A673 (cell line): ENCODE data around the gene LCN1. TPM values are rescaled to one million over a fixed set of nuclear protein-coding genes. Genes with fewer than 3 reads are reported as not detected.

Source experiments
- BruUV-seq: library from RNA; stranded (reverse); fragments of 400-500 nt; replicated peaks from 2 replicates; lab custom pipeline; 2021; lab: Mats Ljungman, UMichigan
- CTCF ChIA-PET: fragments of 300-600 bp; sonication (Branson Sonifier 250); formaldehyde crosslinking; loops from one replicate; lab custom pipeline; 2022; ENCODE audit warnings: antibody characterized with exemption; lab: Charles Lee
- POLR2A ChIA-PET: fragments of 300-600 bp; sonication (Branson Sonifier 250); formaldehyde crosslinking; loops from one replicate; lab custom pipeline; 2022; ENCODE audit warnings: antibody characterized with exemption; ENCODE audit not compliant: low non-redundant PET; lab: Charles Lee
- DNase-seq: peaks from one replicate; pipeline ENCODE4 v3.0.0-alpha.2; 2015; ENCODE audit warnings: low spot score
- H3K27ac ChIP-seq: fragments of 200-600 bp; sonication (generic); 2 replicates; pipeline ENCODE4 v1.5.1; 2016; ENCODE audit warnings: mixed run types, low read depth, mild to moderate bottlenecking, mixed read lengths, antibody characterized with exemption, low read length; ENCODE audit not compliant: poor library complexity, severe bottlenecking
- H3K27me3 ChIP-seq: fragments of 200-600 bp; sonication (generic); replicated peaks from 2 replicates; pipeline ENCODE4 v1.6.1; 2017; ENCODE audit warnings: mixed run types, low read depth, mild to moderate bottlenecking, mixed read lengths, antibody characterized with exemption, low read length; ENCODE audit not compliant: insufficient read depth, poor library complexity
- H3K36me3 ChIP-seq: fragments of 200-600 bp; sonication (generic); 2 replicates; pipeline ENCODE4 v1.6.1; 2016; ENCODE audit warnings: mixed run types, mild to moderate bottlenecking, mixed read lengths, antibody characterized with exemption, low read length; ENCODE audit not compliant: insufficient read depth, poor library complexity, severe bottlenecking
- H3K4me1 ChIP-seq: fragments of 200-600 bp; sonication (generic); 2 replicates; pipeline ENCODE4 v1.6.1; 2017; ENCODE audit warnings: mixed run types, mild to moderate bottlenecking, mixed read lengths, antibody characterized with exemption, low read length; ENCODE audit not compliant: insufficient read depth, poor library complexity, severe bottlenecking
- H3K4me3 ChIP-seq: fragments of 200-600 bp; sonication (generic); 2 replicates; pipeline ENCODE4 v1.5.1; 2016; ENCODE audit warnings: low read depth, mixed run types, mild to moderate bottlenecking, mixed read lengths, low read length; ENCODE audit not compliant: poor library complexity, severe bottlenecking
- H3K9me3 ChIP-seq: fragments of 200-600 bp; sonication (generic); 2 replicates; pipeline ENCODE4 v1.6.1; 2016; ENCODE audit warnings: mixed run types, low read depth, mild to moderate bottlenecking, mixed read lengths, antibody characterized with exemption, low read length; ENCODE audit not compliant: poor library complexity, severe bottlenecking
- EZH2 ChIP-seq: fragments of 200-600 bp; sonication (generic); IDR thresholded peaks from 2 replicates; pipeline ENCODE4 v1.6.1; 2017; ENCODE audit warnings: borderline replicate concordance, low read depth, mild to moderate bottlenecking, mixed read lengths, antibody characterized with exemption, low read length; ENCODE audit not compliant: poor library complexity, severe bottlenecking
- intact Hi-C: fragments of 100-400 bp; cut with micrococcal nuclease; formaldehyde crosslinking; loops from one replicate; pipeline ENCODE4 v1.10.0; 2022; ENCODE audit not compliant: unreplicated experiment
- total RNA-seq: library from RNA; stranded (reverse); gene quantifications from 2 replicates; pipeline ENCODE4 v1.2.3, GENCODE V29; 2021
- TF ChIP-seq, protein P1 (sequence below): fragments of 300-800, 200-600 bp; sonication (generic); conservative IDR thresholded peaks from 2 replicates; pipeline ENCODE4 v1.5.1; 2017; ENCODE audit warnings: low read depth, mild to moderate bottlenecking, antibody characterized with exemption, low read length, moderate library complexity, mixed read lengths

The LCN1 gene
- total RNA-seq, 1 experiment from 2014 or later: not detected

DNA sequence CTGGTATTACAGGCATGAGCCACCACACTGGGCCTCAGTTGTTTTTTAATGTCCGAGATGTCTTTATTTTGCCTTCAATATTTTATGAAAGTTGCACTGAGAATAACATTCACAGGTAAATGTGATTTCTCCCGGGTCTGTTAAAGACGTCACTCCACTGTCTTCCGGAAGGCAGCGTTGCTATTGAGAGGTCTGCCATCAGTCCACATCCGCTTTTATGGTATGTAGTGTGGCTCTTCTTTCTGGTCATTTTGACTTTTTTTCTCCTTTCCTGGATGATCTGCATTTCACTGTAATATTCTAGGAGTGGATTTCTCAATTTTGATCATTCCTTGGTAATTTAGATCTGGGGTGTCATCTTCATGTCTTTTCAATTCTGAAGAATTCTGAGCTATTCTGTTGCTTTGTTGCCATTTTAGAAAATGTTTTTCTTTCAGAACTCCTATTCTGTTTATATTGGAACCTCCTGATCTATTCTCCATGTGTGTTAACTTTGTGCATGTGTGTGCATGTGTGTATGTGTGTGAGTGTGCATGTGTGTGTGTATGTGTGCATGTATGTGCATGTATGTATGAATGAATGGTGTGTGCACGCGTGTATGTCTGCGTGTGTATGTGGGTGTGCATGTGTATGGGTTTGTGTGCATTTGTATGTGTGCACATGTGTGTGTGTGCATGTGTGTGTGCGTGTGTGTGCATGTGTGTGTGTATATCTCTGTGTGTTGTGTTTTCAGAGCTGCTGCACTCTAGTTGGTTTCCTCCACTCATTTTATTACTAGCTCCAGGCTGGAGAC, 1.9 kb upstream of the LCN1 start:
- Histone ChIP-seq H3K36me3 (no peaks in the 10 kb centered on the region), H3K9me3 (no peaks in the 10 kb centered on the region), H3K27me3 (no peaks in the 10 kb centered on the region), H3K4me1 (no peaks in the 10 kb centered on the region), H3K27ac (no peak overlapping the region), H3K4me3 (no peak overlapping the region)
- ChIA-PET POLR2A (no interaction called here), CTCF (no interaction called here)
- TF ChIP-seq, protein P1, sequence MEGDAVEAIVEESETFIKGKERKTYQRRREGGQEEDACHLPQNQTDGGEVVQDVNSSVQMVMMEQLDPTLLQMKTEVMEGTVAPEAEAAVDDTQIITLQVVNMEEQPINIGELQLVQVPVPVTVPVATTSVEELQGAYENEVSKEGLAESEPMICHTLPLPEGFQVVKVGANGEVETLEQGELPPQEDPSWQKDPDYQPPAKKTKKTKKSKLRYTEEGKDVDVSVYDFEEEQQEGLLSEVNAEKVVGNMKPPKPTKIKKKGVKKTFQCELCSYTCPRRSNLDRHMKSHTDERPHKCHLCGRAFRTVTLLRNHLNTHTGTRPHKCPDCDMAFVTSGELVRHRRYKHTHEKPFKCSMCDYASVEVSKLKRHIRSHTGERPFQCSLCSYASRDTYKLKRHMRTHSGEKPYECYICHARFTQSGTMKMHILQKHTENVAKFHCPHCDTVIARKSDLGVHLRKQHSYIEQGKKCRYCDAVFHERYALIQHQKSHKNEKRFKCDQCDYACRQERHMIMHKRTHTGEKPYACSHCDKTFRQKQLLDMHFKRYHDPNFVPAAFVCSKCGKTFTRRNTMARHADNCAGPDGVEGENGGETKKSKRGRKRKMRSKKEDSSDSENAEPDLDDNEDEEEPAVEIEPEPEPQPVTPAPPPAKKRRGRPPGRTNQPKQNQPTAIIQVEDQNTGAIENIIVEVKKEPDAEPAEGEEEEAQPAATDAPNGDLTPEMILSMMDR: no peak
- no peak for TF ChIP-seq EZH2
- BruUV-seq: no TSS peak
- intact Hi-C loops: no loop called here
- no peak for DNase-seq

DNA sequence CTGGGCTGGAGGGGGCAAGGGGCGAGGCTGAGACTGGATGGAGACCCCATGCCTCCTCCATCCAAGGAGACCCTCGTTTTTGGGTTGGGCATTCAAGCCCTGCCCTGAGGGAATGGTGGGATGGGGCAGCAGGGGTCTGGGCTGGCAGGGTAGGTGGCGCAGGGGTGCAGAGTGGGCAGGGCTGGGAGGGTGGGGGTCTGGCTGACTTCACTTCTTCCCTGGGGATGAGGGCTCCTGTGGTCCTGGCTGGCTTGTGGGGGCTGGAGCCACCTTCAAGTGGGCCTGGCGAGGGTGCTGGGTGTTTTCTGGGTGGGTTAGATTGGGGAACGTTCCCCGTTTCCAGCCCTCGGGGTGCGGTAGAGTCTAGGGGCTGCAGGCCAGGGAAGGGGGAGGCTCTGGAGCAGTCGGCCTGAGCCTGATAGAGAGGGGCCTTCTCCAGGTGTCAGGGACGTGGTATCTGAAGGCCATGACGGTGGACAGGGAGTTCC, 412 bp downstream of the LCN1 start:
- no peaks in the 10 kb centered on the region for H3K9me3 ChIP-seq
- no peaks in the 10 kb centered on the region for H3K4me1 ChIP-seq
- H3K36me3 ChIP-seq: no peaks in the 10 kb centered on the region
- H3K4me3 ChIP-seq: no peak overlapping the region
- no peak overlapping the region for H3K27ac ChIP-seq
- ChIA-PET POLR2A (no interaction called here), CTCF (no interaction called here)
- intact Hi-C loops: no loop called here
- BruUV-seq: no TSS peak
- no peak for DNase-seq
- H3K27me3 ChIP-seq: no peaks in the 10 kb centered on the region
- TF ChIP-seq EZH2: no peak
- TF ChIP-seq, protein P1: no peak

DNA sequence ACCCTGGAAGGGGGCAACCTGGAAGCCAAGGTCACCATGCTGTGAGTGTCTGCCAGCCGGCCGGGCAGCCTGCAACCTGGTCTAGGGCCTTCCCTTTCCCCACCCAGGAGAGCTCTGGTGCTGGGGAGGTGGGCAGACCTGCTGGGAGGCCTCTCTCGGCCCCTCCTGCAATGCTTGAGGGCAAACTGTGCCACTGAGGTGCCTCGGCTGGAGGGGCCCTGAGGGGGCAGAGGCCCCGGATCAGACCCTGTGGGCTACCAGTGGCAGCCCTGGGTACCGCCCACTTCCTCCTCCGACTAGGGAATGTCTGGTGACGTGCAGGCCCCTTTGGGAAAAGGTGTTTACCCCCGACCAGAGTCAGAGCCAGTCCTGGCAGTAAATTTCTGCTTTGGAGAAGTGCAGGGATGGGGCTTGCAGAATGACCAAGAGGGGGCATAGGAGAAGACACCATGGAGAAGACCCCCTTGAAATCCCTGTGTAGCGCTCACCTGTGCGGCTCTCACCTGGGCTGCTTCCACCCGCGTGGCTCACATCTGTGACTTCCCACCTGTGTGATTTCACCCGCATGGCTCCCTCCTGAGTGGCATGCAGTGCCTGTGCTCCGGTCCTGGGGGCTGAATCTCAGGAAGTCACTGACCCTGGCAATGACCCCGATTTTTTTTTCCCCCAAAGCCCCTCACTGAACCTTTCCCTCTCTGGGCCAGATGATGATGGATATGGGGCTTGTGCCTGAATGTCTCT, 1.1 kb downstream of the LCN1 start:
- BruUV-seq: no TSS peak
- H3K4me1 ChIP-seq: no peaks in the 10 kb centered on the region
- CTCF ChIA-PET: no interaction called here
- H3K36me3 ChIP-seq: no peaks in the 10 kb centered on the region
- no peaks in the 10 kb centered on the region for H3K9me3 ChIP-seq
- no peaks in the 10 kb centered on the region for H3K27me3 ChIP-seq
- intact Hi-C loops: no loop called here
- no peak overlapping the region for H3K27ac ChIP-seq
- DNase-seq: no peak
- no peak overlapping the region for H3K4me3 ChIP-seq
- TF ChIP-seq, protein P1: no peak
- TF ChIP-seq EZH2: no peak
- POLR2A ChIA-PET: no interaction called here
